ENCODE measurements around the gene GLCCI1.

GLCCI1 gene

DNA sequence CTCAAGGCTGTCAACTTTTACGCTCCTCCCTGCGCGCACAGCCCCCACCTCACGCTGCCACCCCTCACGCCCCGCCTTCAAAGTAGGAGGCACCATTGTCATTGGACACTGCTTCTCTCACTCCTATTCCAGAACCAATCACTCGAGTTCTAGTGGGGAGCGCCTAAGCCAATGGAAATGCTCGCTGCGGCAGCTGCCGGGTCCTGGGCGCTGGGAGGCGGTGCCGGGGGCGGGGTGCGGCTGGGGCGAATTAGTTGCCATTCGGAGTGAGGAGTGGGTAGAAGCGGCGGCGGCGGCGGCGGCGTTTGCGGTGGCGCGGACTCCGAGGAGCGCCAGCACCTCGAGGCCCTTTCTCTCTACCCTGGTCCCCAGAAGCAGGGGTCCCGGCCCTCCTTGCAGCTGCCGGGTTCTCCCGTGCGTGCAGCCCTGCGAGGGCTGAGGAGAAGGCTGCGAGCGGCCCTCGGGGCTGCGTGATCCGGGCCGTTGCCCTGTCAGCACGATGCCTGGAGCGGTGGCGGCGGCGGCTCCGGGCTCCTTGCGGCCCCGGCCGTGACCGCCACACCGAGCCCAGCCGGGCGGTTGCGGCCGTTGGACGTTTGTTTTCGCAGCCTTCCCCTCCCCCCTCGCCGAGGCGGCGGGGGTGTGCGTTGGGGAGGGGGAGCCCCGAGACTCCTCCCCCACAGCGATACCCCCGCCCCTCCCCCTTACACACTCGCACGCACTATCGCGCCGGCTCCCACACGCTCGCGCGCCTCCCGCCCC lies at the start of gene GLCCI1:
TSS of gene GLCCI1 (plus strand) at position 253 of the 762 bp plus-strand sequence. CDS start 555 bp downstream, outside the sequence.
- peak; percentile 95 to 96 for DNase-seq (ENCODE audit: low read depth in 2 of 2)

DNA sequence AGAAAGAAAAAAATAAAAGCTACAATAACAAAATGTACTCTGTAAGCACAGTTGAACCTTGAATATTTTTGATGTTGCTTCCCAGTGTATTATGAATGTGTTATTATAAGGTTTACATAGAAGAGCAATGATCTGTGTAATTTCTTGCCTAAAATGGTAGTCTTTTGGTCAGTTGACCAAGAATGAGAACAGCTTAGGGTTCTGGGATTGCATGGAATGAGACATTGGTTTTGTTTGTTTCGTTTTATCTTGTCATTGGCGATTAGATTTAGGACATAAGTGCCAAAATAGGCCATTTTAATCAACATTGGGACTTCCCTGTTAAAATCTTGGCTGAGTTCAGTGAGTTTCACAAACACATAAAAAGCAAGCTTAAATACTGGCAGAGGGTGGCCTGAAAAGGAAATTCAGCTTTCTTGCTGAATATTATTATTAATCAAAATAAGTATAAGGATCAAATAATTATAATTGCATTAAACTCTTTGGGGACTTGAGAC lies 49.1 kb upstream of the GLCCI1 start:
- DNase-seq (ENCODE audit: low read depth in 2 of 2), result no peak

DNA sequence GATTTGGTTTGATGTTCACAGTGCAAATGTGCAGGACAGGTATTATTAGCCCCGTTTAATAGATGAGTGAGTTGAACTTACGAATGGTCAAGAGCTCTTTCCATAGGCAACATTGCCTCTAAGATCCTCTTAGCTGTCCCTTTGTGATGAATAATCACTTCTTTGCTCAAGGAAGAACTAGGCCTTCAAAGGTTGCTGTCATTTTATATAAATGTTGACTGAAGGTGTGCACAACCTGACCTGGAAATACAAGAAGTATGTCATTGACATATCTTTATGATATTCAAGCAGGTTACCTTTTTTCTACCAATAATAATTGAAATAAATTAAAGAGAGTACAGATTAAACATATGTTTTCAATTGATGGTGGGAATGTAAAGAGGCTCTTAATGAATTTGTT lies 48.5 kb upstream of the GLCCI1 start:
- DNase-seq (ENCODE audit: low read depth in 2 of 2), result no peak

DNA sequence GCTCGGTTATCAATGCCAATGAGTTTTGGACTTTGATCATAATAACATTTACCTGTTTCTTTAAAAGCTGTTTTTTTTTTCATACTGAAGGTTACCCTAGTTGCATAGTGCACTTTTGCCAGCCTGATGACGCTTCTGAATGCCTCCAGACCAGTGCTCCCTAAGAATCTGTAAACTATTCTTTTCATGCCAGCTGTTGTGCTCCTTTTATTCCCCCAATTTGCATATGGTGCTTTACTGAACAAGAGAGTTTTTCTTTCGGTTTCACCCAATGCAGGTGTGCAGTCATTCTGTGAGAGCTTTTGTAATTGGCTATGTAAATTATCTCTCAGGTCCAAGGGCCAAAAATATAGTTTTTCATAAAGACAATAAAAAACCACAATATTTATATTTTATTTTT lies 48.1 kb upstream of the GLCCI1 start:
- no peak for DNase-seq (ENCODE audit: low read depth in 2 of 2)

DNA sequence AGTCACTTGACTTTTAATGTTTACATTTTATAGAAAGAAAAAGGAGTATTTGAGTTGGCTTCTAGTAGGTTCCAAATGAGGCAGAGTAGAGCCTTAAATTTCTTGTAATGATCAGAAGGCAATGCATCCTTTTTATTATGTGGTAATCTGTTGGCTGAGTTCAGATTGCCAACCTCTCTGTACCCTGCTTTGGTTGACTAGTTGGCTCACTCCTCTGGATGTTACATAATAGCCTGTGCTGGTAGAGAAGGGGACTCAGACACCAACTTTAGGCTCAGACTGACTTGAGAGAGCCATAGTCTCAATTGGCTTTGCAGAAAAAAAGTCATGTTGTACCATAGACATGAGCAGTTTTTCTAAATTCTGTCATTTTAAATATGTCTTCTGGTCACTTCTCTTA lies 46.8 kb upstream of the GLCCI1 start:
- DNase-seq (ENCODE audit: low read depth in 2 of 2), result no peak

DNA sequence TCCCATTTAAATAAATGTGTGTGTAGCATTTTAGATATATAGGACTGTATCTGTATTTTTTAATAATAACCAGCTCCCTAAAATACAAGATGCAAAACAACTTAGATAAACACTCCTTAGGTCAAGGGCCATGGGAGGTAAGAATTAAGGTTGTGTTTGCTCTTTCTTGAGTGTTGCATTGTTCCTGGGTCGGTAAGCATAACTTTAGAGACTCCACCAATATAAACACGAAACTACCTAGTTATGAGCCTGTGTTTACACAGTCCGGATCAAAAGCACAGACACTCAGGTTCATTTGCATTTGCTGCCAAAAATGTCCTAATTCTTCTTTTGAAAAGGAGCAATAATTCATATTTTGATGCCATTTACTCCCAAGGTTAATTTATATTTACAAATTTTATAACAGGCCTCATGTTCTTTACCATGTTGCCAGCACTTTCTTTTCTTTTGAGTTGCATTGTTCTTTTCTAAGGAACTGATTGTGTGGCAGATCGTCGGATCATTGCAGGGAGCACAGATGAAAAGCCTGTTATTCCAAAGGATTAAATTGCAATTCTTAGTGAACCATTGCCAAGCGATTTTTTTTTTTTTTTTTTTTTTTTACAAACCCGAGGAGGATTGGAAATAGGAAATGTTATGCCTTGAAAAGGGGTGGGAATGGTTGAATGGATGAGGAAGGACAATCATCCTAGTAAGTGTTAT lies 45.8 kb upstream of the GLCCI1 start:
- no peak for DNase-seq (ENCODE audit: low read depth in 2 of 2)

DNA sequence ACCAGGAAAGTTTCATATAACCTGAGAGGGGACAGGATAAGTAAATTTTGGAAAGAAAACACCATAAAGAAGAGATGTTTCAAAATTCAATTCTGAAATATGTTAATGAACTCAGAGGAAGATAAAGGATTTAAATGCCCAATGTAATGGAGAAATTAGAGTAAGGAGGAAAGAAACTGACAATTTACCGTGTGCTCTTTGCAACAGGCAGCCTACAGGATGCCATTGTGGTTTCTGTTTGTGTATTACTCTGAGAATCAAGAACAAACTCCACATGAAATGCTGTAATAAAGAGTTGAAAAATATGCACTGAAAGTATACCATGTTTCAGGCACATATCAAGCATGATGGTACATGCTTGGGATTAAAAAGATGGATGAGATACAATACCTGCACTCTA lies 44.8 kb upstream of the GLCCI1 start:
- DNase-seq (ENCODE audit: low read depth in 2 of 2), result no peak

DNA sequence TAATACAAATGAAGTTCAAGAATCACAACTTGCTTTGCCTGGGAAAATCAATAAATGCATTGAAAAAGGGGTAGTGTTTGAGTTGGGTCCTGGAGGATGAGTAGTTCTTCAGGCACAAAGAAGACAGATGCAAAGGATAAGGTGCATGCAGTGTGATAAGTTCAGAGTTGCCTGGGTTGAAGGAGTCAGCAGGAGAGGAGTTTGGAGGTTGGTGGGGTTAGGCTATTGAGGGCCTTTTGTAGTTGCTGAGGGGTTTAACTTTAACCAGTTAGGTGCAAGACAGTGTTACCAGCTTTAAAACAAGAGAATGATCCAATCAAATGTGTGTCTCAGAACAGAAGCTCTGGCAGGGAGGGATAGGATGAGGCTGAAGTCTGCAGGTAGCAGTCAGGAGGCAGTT lies 44.3 kb upstream of the GLCCI1 start:
- DNase-seq (ENCODE audit: low read depth in 2 of 2), result no peak

DNA sequence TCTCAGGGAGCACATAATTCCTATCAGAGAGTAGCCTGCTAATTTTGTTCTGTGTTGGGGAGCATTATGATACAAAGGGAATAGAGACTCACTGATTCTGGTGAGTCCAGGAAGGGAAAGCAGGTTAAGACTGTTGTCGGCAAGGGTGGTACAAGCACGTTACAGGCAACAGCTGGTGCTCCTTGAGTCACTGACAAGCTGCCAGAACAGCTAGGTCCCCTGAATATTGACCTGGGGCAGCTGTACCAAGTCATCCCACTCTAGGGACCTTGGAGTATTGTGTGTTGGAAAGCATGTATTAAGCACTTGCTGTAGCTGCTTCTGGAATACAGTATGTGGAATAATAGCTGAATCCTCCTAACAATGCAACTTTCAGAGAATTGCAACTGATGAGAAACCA lies 37.0 kb upstream of the GLCCI1 start:
- DNase-seq (ENCODE audit: low read depth in 2 of 2), result no peak

DNA sequence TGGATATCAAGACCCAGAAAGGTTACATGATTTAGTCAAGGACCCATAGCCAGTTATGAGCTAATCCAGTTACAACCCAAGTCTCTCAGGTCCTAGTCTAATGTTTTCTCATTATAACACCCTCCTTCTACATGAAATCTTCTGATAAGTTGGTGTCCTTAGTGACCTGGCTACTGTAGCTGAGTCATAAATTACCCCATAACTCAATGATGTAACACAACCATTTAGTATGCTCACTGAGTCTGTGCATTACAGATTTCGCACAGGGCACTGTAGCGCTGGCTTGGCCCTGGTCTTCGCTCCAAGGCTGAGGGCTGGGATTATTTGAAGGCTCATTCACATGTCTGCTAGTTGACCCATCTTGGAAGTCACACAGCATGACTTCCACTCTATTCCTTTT lies 36.0 kb upstream of the GLCCI1 start:
- no peak for DNase-seq (ENCODE audit: low read depth in 2 of 2)

DNA sequence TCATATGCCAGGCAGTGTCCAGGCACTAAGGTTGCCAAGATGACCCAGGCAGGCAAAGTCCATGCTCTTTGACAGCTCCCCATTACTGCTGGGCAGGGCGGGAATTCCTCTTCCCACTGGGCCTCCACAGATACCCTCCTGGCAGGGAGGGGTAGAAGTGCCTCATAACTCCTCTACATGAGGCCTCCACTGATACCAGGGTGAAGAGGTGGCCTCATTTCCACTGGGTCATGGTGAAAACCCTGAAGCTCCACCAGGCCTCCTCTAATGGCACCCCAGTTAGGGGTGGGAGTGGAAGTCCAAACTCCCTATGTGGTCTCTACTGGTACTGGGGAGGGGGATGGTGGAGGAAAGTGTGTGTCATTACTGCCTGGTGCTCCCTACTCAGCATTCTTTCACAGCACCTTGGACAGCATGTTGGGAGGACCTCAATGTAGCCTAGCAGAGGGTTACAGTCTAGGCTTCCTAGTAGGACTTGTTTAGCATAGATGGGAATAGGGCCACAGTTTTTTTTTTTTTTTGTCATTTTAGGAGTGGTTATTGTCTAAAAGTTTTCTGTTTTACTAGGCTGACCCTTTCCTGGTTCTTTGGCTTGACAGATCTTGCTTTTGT lies 34.6 kb upstream of the GLCCI1 start:
- DNase-seq (ENCODE audit: low read depth in 2 of 2), result no peak

DNA sequence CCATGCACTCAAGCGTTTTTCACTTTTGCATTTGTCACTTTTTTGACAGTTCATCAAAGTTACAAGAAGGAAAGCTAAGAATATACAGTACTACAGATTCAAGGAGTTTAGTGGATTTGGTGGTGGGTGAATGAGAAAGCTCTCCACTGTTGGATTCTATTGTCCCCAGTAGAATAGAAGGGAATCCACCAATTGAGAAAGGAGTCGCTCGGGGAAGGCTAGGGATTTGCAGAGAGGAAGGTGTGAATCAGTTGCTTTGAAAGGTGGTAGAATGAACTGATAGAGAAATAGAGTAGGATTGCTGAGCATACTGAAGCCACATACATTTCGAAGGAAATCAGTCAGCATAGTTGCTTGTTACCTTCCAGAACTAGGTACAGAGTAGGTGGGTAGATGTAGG lies 33.7 kb upstream of the GLCCI1 start:
- DNase-seq (ENCODE audit: low read depth in 2 of 2), result no peak

DNA sequence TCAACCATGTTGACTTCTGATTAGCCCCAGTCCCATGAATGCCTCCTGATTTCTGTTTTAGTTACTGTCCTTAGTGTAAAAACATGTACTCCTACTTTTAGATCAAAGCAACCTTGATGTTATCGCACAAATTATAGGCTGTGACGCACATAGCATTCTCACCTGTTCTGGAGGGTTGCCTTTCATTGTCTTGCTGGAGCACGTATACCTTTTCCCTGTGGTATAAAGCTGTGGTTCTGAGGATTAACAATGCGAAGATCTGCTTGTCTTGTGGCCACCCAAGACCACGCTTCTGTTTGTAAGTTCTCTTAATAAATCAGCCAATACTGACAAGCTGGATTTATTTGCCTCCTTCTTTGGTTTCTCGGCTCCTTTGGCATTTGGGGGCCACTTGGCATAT lies 30.1 kb upstream of the GLCCI1 start:
- no peak for DNase-seq (ENCODE audit: low read depth in 2 of 2)

DNA sequence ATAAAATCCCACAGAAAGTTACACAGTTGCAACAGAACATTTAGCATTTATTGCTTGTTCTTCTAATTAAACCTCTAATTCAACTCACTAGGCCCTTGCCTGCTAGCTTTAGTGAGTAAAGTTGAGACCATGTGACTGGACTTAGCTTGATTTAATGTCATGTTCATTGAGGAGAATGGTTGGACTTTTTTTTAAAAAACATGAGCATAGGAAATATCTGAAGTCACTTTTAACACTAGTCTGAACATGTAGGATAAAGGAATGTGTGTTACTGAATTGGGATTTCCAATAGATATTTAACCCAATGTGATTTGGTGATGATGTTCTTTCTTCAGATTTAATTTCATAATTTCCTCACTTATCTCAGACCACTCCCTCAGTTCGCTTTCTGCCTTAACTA lies 24.6 kb upstream of the GLCCI1 start:
- no peak for DNase-seq (ENCODE audit: low read depth in 2 of 2)

DNA sequence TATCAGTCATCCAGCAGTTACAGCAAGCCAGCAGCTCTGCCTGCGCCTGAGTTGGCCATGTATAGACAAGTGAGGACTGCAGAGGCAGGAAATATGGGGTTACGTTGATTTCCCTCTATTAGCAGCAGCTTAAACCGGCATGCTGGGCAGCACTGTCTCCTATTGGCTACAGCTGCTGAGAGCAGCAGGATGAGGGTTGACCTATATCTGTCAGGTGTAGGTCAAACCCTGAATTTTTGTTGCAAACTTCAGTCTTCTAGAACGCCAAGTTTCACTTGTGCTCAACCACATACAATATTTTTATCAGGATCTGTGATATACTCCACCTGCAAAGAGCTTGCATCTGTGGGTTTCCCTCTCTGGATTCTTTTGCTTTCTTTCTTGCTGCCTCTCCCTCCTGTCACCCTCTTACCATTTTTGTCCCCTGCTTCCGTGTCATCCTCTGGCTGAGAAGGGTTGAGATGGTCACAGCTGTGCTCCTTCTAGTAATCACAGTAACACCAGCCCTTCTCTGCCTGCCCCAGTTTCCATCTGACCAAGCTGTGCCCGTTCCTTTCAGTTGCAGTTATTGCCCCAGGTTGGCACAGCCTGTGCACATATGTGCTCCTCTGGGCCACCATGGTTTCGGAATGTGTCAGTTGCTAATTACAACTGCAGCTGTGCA lies 23.8 kb upstream of the GLCCI1 start:
- DNase-seq (ENCODE audit: low read depth in 2 of 2), result peak in 1 of 2 donors; percentile 10

DNA sequence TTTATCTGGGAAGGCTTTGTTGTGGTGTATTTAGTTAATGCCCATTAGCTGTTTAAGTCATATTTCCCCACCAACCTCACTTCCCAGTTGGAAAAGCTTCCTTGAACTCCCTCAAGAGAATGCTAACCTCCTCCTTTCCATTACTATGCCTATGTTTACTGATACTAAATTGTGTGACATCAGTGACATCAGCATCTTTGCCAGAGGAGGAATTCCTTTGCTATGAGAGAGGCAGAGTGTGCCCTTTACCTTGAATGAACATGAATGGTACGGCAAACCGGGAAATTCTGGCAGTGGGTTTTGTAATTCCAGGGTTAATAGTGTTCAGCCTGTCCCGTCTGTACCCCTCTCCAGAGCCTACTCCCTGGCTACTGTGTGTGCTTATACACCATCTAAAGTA lies 22.1 kb upstream of the GLCCI1 start:
- DNase-seq (ENCODE audit: low read depth in 2 of 2), result no peak

DNA sequence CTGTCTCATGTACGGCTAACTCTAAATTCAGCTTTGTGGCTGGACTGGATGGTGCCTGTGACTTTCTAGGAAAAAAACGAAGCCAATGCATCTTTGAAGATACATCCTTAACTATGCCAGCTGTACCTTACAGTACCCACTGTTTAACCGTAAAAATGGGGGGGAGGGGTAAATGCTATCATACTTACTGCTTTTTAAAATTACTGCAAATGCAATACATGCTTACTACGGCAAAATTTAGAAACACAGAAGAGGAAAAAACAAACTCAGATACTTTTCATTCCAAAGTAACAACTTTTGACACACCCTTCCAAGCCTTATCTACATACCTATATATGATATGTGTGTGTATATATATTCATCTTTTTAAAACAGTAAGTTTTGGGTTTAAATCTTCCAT lies 20.4 kb upstream of the GLCCI1 start:
- no peak for DNase-seq (ENCODE audit: low read depth in 2 of 2)

DNA sequence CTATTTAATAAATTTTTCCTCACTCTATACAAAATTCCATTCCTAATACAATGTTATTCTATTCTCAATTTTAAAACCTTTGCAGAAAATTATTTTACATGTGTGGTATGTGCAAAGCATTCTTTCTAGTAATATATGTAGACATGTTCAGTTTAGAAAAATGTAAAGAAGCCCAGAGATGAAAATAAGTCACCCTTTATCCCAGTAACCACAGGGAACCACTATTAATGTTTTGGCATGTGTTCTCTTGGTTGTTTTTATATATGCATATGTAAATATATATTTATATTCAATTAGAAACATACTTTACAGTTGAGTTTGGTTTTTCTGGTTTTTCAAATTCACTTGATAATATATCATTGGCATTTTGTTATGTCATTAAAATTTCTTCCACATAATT lies 14.8 kb upstream of the GLCCI1 start:
- no peak for DNase-seq (ENCODE audit: low read depth in 2 of 2)

DNA sequence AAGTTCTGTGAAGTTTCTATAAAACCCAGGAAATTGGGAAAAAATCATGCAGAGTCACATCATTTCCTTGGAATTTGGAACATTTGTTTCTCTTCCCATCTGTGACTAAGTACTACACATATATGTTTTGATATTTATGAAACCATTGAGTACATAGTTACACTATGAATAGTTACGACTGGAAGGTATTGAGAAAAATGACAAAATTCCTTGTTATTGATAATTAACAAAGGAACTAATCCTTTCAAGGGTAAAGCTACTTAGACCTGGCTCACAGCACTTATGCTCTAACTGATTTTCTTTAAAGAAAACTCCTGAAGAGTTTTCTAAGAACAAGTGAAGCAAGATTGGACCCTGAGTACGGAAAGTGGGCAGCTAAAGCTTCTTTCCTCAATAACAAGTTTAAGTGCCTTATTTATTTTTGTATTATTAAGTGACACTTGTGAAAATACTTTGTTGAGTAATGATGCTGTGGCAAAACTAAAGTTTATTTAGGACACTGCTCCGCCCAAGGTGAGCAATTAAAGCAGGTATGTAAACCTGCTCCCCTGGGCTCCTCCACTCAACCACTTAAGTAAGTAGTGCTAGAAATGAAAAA lies 12.0 kb upstream of the GLCCI1 start:
- no peak for DNase-seq (ENCODE audit: low read depth in 2 of 2)

DNA sequence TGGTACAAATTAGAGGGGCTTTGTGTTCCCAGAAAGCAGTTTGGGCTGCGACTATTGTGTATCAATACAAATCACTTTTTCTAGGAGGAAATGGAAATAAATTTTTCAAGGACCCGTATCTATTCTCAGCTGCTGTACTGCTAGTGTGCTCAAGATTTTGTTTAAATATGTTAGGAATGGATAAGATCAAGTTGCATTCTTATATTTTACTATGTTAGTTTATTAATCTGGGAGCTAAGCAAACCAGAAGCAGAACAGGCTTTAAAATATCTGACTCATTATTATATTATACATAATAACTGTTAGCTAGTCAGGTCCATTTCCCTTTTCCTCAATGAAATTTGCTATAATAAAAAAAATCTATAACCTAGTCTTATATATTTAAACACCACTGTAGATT lies 11.1 kb upstream of the GLCCI1 start:
- no peak for DNase-seq (ENCODE audit: low read depth in 2 of 2)

DNA sequence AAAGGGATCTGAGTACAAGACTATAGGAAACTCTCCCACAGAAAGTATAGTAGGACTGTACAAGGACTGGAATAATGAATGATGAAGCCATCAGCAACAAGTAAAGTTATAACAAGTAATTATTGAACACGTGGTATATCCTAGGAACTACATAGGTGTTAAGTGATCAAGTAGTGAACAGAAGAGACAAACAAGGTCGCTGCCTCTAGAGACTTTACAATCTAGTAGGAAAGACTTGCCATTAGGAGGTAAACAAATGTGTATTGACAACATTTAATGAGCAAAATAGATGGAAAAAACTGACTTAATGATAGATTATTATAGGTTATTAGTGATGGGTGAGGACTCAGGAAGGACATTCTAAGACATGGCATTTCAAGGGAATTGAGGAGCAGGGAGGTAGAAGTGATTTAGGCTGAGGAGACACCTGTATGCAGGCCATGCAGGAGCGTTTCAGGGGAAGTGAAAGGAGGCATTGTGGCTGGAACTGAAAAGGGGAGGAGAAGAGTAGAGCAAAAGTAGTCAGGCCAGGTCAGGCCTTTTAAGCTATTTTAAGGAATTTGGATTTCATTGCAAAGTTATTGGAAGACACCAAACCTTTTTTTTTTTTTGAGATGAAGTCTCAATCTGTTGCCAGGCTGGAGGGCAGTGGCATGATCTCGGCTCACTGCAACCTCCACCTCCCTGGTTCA lies 8.5 kb upstream of the GLCCI1 start:
- no peak for DNase-seq (ENCODE audit: low read depth in 2 of 2)

All from stimulated activated CD8-positive, alpha-beta memory T cell treated with anti-CD3 and anti-CD28 coated beads, Interleukin-7, amount 100 ng/mL, for 4 hours (primary cell).